GM19238 (cell line): ENCODE results near the gene DOCK3.
A peak's percentile ranks its signal among the peaks of the same experiment; 100 is the strongest.
"Not testable (repeated sequence)": the region's sequence is repeated elsewhere in the genome, so short reads cannot be mapped to it uniquely, and the experiment has no call there.

ENCODE experiments used
- DNase-seq: peaks from one replicate; pipeline ENCODE4 v3.0.0; 2011; ENCODE audit warnings: low spot score; ENCODE audit not compliant: insufficient read length

DOCK3 gene

DNA sequence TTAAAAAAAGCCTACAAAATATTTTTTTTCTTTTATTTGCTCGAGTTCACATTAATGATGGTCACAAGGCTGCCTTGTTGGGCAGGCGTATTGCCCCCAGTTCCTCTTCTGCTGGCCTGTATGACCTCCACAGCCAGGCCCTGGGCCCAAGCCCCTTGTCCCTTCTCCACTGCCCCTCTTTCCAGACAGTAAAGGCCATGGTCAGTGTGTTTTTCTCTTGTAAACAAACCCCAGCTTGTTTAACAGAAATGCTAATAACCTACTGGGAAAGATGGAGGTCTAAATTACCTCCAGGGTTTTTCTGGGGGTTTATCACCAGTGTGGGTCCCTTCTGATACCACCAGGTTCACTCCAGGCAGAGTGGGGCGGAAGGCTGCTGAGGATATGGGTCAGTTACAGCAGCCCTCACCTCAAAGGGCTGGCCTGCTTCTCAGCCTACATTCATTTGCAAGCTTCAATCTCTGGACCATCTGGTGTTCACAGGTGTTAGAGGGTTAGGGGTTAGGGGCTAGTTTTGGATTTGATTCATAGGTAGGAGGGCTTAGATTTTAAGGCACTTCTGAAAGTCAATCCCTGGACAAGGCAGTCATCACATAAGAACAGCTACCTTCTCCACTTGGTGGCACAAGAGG lies 708.3 kb downstream of the DOCK3 start:
- DNase-seq: no peak

DNA sequence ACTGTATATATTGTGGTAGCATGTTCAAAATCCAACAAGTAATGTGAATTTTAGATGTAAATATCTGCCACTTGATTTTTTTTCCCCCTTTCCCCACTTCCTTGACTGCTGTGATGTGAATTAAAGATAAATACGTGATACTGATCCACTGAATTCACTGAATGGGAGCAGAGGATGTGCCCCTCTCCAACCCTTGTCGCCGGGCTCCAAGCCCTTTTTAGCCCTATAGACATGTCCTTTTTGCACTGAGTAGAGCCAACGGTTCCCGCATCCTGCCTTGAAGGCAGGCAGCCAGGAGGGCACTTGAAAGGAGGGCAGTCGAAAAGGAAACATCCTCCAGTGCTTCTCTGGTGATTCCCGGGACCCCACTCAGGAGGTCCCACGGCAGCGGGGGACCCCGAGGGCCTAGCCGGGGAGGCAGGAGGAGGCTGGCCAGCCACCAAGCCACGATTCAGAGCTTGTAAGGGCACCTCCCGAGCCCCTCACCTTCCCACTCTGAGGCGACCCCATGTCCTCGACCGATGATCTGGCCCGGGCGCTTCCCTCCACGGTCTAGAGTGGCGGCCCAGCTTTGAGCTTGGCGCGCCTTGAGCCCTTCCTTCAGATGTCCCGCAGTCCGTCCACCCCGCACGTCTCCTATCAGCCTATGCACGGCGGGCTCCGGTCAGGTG lies 709.5 kb downstream of the DOCK3 start:
- DNase-seq: peak; percentile 53

DNA sequence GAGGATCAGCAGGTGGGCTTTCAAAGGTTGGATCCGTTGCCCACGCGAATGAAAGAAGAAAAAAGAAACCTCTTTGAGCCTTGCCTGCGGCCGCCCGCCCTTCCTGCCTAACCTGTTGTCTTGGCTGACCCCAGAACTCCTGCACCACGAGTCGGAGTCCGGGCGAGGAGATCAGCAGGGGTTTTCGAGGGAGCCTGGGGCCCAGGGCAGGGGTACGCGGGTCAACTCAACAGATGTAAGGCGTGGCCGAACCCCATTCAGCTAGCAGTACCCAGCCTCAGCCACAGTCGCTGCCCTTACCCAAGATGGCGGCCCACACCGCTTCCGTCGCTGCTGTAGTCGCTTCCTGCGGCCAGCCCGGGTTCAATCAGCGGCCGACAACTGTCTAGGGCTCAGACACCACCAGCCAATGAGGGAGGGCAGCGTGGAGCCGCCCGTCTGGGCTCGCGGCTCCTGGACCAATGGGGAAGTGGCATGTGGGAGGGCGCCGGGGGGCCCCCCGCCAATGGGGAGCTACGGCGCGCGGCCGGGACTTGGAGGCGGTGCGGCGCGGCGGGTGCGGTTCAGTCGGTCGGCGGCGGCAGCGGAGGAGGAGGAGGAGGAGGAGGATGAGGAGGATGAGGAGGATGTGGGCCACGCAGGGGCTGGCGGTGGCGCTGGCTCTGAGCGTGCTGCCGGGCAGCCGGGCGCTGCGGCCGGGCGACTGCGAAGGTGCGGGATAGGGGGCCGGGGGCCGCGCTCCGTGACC lies 710.2 kb downstream of the DOCK3 start, which contains the start of gene MANF:
Gene MANF (plus strand): TSS at position 566 of the 748 bp plus-strand sequence. CDS start 52 bp downstream, at position 618.
- peak; percentile 100 for DNase-seq

DNA sequence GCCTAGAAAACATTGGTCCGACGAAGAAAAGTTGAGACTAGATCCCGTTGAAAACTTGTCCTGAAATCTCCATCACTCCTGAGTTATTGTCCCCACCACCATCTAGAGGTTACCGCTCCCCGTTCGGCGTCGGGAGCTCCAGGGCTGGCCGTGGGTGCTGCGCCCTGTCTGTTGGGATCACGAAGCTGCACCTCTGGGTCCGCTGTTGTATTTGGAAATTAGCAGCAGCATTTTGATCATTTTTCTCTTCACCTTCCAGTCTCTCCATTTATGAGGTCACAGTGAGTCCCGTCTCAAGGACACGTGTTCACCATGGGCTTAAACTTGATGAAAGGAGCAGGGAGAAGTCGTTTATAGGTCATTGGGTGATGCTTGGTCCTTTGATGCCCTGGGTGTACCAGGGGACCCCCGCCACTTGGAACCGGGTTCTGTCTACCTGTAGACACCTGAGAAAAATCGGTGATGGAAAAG lies 710.9 kb downstream of the DOCK3 start:
- DNase-seq: no peak

DNA sequence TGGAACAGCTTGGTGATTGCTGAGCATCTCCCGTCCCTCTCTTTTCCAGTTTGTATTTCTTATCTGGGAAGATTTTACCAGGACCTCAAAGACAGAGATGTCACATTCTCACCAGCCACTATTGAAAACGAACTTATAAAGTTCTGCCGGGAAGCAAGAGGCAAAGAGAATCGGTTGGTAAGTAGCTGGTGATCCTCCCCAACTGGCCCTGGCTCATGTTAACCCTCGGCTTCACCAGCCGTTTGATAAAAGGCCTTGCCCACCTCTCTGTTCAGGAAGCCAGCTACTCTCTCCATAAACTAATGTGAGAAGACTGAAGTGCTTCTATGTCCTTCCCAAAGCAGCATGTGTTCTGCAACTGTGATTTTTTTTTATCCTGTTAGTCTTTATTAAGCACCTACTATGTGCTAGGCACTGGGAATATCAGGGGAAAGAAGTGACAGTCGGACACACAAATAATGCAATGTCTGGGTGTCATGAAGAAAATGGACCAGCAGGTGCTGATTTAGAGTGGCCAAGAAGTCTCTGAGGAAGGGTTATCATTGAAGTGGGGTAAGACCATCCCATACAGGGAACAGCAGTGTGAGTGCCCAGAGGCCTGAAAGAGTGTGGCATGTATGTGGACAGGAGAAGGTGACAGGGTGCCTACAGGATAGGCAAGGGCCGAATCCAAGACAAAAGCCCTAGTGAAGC lies 711.6 kb downstream of the DOCK3 start:
- no peak for DNase-seq

DNA sequence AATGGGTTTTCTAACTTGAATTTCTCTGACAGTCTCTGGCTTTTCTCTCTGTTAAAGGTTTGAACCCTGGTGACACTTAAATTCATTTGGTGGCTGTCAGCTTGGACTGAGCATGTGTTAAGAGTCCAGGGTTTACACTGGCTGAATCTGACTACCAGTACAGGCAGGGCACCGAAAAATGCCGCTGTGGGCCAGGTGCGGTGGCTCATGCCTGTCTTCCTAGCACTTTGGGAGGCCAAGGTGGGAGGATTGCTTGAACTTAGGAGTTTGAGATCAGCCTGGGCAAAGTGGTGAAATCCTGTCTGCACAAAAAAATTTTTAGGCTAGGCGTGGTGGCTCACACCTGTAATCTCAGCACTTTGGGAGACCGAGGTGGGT lies 712.1 kb downstream of the DOCK3 start:
- DNase-seq: no peak

DNA sequence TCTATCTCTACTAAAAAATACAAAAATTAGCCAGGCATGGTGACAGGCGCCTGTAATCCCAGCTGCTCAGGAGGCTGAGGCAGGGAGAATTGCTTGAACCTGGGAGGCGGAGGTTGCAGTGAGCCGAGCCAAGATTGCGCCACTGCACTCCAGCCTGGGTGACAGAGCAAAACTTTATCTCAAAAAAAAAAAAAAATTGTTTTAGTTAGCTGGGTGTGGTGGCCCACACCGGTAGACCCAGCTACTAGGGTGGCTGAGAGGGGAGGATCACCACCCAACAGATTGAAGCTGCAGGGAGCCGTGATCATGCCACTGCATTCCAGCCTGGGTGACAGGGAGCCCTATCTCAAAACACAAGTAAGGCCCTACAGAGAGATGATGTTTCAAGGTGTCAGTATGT lies 712.6 kb downstream of the DOCK3 start:
- DNase-seq: not testable (repeated sequence)

DNA sequence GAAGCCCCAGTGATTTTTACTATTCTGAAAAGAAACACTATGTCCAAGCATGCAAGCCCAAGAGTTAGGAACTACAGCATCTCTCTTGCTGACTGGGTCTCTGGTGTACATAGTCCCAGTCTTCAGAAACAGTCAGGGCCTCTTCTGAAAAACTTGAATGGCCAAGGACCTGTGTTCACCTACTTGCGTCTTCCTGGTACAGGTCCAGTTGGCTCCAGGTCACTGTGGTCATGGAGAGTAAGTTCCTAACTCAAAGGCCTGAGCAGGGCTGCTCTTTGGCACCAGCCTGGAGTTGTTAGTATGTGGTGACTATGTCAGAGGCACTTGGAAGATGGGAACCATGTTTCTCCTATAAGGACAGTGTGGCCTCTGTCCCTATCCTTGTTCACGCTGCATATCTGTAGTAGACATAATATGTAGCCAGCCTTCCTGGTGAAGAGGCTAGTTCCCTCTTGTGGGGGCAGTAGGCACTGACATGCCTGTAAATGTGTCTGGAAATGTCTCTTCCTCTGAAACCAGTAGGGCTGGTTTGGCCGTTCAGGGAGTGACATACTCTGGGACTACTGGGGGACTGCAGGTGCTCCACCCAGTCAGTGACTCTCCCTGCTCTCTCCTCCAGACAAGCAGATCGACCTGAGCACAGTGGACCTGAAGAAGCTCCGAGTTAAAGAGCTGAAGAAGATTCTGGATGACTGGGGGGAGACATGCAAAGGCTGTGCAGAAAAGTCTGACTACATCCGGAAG lies 713.7 kb downstream of the DOCK3 start:
- DNase-seq: no peak

DNA sequence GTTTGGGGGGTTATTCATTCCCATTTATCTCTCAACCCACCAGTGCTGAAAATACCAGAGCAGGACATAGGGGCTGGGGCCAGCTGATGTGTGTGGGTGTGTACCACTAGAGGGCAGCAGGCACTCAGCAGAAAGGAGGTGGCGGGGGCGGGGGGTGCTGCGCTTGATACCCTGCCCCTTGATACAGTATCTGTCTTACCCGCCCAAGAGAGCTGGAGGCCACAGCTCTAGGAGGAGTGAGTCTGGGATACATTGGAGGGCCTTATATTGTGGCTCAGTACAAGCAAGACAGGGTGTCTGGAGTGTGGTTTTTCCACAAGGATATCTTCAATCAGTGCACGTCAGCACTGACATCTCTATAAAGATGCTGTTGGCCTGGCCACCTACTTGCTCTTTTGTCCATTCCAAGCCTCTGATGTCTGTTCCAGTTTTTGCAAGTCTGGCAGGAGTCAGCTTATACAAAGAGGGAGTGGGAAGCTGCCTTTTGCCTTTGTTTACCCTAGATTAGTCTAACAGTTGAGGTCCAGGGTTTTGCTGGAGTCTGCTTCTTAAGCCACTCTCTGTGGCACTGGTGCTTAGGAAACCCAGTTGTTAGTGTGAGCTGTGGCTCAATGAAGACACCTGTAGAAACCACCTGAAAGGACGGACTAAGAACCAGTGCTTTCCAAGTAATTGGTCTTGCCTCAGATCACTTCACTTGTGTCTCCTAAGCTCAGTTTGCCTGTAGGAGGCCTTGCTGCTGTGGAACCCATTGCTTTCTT lies 714.9 kb downstream of the DOCK3 start:
- DNase-seq: peak; percentile 39

DNA sequence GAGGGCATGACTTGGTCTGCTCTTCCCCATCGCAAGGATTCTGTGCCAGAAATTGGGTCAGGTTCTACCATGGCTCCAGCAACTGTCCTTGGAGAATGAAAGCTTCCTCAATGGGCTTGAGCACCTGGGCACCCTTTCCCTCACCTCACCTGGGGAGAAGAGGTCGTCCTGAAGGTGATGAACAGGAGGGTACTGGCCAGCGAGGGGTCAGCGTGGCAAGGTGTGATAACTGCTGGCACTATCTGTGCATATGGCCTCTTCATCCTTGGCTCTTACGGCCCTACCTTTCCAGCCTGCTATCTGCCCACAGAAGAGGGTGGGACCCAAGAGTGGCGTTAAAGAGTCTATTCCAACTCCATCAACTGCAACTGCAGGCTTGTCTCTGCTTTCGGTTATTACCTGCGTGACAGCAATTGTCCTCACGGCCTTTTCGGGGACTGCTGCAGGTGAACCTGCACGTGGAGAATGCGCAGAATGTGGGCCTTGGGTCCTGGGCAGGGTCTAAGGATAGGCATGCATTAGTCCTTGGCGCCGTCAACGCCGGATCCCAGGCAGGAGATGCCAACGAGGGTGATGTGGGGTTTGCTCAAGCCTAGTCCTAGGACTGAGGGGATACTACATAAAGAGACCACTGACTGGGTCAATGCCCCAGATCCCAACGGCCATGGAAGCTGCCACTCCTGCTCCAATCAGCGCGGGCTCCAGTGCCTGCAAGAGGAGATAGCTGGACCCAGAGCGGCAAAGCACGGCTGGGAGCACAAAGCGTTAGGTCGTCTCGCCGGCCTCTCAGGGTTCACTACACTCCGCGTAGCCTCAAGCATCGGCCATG lies 715.7 kb downstream of the DOCK3 start:
- no peak for DNase-seq

DNA sequence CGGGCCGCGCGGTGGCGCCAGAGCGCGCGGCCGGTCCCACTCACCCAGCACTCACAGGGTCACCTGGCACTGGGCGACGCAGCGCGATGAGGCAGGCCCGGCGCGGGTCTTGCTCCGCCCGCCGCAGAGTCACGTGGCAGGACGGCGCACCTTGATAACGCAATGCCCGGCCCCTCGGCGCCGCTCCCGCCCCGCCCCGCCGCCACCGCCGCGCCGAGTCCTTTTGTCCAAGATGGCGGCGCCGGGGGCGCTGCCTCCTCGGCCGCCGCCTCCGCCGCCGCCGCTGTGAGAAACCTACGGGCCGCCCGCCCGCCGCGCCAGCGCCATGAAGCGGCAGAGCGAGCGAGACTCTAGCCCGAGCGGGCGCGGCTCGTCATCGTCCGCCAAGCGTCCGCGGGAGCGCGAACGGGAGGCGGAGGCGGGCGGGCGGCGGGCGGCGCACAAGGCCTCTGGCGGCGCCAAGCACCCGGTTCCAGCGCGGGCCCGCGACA lies 716.4 kb downstream of the DOCK3 start, which contains the start of gene RBM15B:
Gene RBM15B (plus strand): TSS at position 211 of the 491 bp plus-strand sequence. CDS start 115 bp downstream, at position 326.
- peak; percentile 97 for DNase-seq

DNA sequence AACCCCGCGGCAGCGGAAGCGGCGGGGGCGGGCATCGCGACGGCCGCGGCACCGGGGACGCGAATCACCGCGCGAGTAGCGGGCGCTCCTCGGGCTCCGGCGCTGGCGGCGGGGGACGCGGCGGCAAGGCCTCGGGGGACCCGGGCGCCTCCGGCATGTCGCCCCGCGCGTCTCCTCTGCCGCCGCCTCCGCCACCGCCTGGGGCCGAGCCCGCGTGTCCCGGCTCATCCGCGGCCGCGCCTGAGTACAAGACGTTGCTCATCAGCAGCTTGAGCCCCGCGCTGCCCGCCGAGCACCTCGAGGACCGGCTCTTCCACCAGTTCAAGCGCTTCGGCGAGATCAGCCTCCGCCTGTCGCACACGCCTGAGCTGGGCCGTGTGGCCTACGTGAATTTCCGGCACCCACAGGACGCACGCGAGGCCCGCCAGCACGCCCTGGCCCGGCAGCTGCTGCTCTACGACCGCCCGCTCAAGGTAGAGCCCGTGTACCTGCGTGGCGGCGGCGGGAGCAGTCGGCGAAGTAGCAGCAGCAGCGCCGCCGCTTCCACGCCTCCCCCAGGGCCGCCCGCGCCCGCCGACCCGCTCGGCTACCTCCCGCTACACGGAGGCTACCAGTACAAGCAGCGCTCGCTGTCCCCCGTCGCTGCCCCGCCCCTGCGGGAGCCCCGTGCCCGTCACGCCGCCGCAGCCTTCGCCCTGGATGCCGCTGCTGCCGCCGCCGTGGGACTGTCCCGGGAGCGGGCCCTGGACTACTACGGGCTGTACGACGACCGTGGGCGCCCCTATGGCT lies 717.0 kb downstream of the DOCK3 start:
- DNase-seq: peak; percentile 39

DNA sequence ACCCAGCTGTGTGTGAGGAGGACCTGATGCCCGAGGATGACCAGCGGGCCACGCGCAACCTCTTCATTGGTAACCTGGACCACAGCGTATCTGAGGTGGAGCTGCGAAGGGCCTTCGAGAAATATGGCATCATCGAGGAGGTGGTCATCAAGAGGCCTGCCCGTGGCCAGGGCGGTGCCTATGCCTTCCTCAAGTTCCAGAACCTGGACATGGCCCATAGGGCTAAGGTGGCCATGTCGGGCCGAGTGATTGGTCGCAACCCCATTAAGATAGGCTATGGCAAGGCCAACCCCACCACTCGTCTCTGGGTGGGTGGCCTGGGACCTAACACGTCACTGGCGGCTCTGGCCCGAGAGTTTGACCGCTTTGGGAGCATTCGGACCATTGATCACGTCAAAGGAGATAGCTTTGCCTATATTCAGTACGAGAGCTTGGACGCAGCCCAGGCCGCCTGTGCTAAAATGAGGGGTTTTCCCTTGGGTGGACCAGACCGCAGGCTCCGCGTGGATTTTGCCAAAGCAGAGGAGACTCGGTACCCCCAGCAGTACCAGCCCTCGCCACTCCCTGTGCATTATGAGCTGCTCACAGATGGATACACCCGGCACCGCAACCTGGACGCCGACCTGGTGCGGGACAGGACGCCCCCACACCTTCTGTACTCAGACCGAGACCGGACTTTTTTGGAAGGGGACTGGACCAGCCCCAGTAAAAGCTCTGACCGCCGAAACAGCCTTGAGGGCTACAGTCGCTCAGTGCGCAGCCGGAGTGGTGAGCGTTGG lies 717.8 kb downstream of the DOCK3 start:
- DNase-seq: no peak

DNA sequence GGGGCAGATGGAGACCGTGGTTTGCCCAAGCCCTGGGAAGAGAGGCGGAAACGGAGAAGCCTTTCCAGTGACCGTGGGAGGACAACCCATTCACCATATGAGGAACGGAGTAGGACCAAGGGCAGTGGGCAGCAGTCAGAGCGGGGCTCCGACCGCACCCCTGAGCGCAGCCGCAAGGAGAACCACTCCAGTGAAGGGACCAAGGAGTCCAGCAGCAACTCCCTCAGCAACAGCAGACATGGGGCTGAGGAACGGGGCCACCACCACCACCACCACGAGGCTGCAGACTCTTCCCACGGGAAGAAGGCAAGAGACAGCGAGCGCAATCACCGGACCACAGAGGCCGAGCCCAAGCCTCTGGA lies 718.4 kb downstream of the DOCK3 start:
- DNase-seq: no peak

DNA sequence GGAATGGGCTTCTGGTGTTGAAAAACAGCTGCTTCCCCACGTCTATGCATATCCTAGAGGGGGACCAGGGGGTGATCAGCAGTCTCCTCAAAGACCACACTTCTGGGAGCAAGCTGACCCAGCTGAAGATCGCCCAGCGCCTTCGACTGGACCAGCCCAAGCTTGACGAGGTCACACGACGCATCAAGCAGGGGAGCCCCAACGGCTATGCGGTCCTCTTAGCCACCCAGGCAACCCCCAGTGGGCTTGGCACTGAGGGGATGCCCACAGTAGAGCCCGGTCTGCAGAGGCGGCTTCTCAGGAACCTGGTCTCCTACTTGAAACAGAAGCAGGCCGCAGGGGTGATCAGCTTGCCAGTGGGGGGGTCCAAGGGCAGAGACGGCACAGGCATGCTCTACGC lies 718.8 kb downstream of the DOCK3 start:
- no peak for DNase-seq

DNA sequence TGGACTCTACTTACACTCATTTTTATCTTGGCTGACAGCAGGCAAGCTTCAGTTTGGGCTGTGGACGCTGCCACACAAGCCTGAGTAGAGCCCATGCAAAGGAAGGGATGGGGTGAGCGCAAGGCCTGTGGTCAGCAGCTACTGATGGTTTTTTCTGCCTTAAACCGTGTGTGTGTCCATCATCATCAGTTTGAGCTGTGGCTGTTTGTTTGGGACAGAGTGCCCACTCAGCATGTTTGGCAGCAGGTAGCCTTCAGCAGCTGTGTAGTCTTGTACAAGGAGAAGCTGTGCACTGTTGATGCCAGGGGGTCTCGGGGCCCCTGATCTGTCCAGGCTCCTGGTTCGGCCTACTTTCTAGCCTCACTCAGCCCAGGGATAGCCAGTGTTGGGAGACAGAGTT lies 719.8 kb downstream of the DOCK3 start:
- no peak for DNase-seq

DNA sequence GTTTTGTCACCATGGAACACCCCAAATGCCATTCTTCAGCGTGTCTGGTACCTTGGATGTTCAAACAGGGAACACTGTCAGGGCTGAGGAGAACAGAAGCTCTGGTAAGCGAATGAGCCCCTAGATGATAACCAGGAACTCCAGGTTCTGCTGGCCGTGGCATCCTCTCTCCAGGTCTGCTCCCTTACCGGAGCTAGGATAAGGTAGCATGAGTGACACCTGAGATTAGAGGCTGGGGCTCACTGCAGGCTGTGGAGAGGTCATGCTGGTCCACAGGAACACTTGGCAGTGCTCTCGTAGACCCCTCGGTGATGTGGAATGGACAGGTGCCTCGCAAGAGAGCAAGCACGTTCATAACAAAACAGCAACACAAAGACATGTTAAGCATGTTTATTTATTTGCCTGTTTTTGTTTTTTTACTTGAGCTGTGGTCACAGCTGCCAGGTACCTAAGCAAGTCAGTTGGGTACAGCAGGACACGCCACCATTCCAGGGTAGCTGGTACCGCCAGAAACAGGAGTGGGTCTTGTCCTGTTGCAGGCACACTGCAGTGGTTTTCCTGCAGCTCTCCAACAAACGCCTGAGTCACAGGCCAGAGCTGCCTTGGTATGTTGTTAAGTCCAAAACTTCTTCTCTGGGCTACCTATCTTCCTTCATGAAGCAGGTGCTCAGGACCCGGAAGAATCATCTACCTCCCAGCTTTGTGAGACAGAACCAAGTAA lies 720.9 kb downstream of the DOCK3 start:
- no peak for DNase-seq
